HCT116 (cell line): ENCODE data around the gene SCUBE2. TPM values are rescaled to one million over a fixed set of nuclear protein-coding genes. Genes with fewer than 3 reads are reported as not detected.

ENCODE experiments used
- ATAC-seq: fragments of 200-7000 bp; cut with Tn5 transposase; 2 replicates; pipeline ENCODE4 v1.9.1; 2020; ENCODE audit warnings: mild to moderate bottlenecking, moderate library complexity
- BruUV-seq: library from RNA; stranded (reverse); fragments of 400-500 nt; replicated peaks from 2 replicates; lab custom pipeline; 2021; lab: Mats Ljungman, UMichigan
- CTCF ChIA-PET: fragments of 300-600 bp; sonication (Branson Sonifier 250); formaldehyde crosslinking; loops from one replicate; lab custom pipeline; 2021; ENCODE audit warnings: antibody characterized with exemption; lab: Charles Lee
- POLR2A ChIA-PET: fragments of 300-600, 350-600 bp; sonication (Branson Sonifier 250); formaldehyde crosslinking; loops from one replicate; lab custom pipeline; 2021; ENCODE audit warnings: antibody characterized with exemption; lab: Charles Lee
- RAD21 ChIA-PET, 2 experiments: fragments of 300-600 bp; sonication (Branson Sonifier 250); formaldehyde crosslinking; loops; one replicate each; lab custom pipeline; 2023; ENCODE audit warnings: low total read pairs in 2 of 2; ENCODE audit not compliant: uncharacterized antibody in 2 of 2, unreplicated experiment in 2 of 2, low non-redundant PET in 1 of 2; lab: Charles Lee
- DNase-seq: peaks from one replicate; pipeline ENCODE4 v3.0.0-alpha.2; 2010; ENCODE audit warnings: low read depth, low spot score
- H2AFZ ChIP-seq: fragments of 200-600 bp; shearing (Covaris generic), sonication (generic); 2 replicates; pipeline ENCODE4 v1.6.1; 2017; ENCODE audit warnings: low read depth, mixed run types, mixed read lengths, antibody characterized with exemption, low read length; ENCODE audit not compliant: poor library complexity, severe bottlenecking
- H3K27ac ChIP-seq: 2 replicates; pipeline ENCODE4 v1.5.1; 2012; ENCODE audit warnings: low read depth, low read length
- H3K27me3 ChIP-seq: fragments of 200-600 bp; sonication (generic); 2 replicates; pipeline ENCODE4 v1.6.1; 2016; ENCODE audit warnings: mixed run types, low read length, mixed read lengths; ENCODE audit not compliant: insufficient read depth
- H3K36me3 ChIP-seq, 2 experiments: fragments of 200-500 bp in 1 of 2; fragments of 200-600 bp in 1 of 2; sonication (Bioruptor generic) in 1 of 2; sonication (generic) in 1 of 2; 2 replicates each; pipeline versions ENCODE4 v1.5.1 to v1.6.1; 2014 to 2016; ENCODE audit warnings: low read length in 2 of 2, inconsistent platforms in 1 of 2, mixed read lengths in 1 of 2, mixed run types in 1 of 2; ENCODE audit not compliant: insufficient read depth in 2 of 2, control insufficient read depth in 1 of 2
- H3K4me1 ChIP-seq, 2 experiments: fragments of 200-600 bp in 1 of 2; sonication (generic) in 1 of 2; 2 replicates each; pipeline versions ENCODE4 v1.5.1 to v1.6.1; 2012 to 2017; ENCODE audit warnings: low read length in 2 of 2, inconsistent platforms in 1 of 2, mild to moderate bottlenecking in 1 of 2, mixed read lengths in 1 of 2, mixed run types in 1 of 2, moderate library complexity in 1 of 2; ENCODE audit not compliant: insufficient read depth in 2 of 2, control insufficient read depth in 1 of 2
- H3K4me2 ChIP-seq: fragments of 200-600 bp; sonication (generic); 2 replicates; pipeline ENCODE4 v1.6.1; 2017; ENCODE audit warnings: mixed run types, low read length, mixed read lengths
- H3K4me3 ChIP-seq, 2 experiments: fragments of 200-600 bp in 1 of 2; sonication (generic) in 1 of 2; replicated peaks in 1 of 2; 2 replicates each; pipeline ENCODE4 v1.5.1; 2011 to 2016; ENCODE audit warnings: low read length in 2 of 2, control low read depth in 1 of 2, low read depth in 1 of 2, mild to moderate bottlenecking in 1 of 2, mixed read lengths in 1 of 2, mixed run types in 1 of 2
- H3K79me2 ChIP-seq: fragments of 200-600 bp; sonication (generic); 2 replicates; pipeline ENCODE4 v1.6.1; 2017; ENCODE audit warnings: mild to moderate bottlenecking, mixed run types, low read length, moderate library complexity, mixed read lengths; ENCODE audit not compliant: insufficient read depth
- H3K9ac ChIP-seq: fragments of 200-600 bp; sonication (generic); 2 replicates; pipeline ENCODE4 v1.6.1; 2016; ENCODE audit warnings: low read length, mixed read lengths
- H3K9me2 ChIP-seq: fragments of 200-600 bp; sonication (generic), shearing (Covaris generic); 2 replicates; pipeline ENCODE4 v1.6.1; 2017; ENCODE audit warnings: mixed run types, mild to moderate bottlenecking, moderate library complexity; ENCODE audit not compliant: insufficient read depth
- H3K9me3 ChIP-seq, 2 experiments: fragments of 200-500 bp in 1 of 2; fragments of 200-600 bp in 1 of 2; sonication (Bioruptor generic) in 1 of 2; sonication (generic) in 1 of 2; 2 replicates each; pipeline ENCODE4 v1.6.1; 2014 to 2017; ENCODE audit warnings: low read length in 2 of 2, mixed read lengths in 2 of 2, inconsistent platforms in 1 of 2, low read depth in 1 of 2, mild to moderate bottlenecking in 1 of 2, mixed run types in 1 of 2, moderate library complexity in 1 of 2; ENCODE audit not compliant: control insufficient read depth in 1 of 2, insufficient read depth in 1 of 2
- H4K20me1 ChIP-seq: fragments of 200-600 bp; sonication (generic), shearing (Covaris generic); 2 replicates; pipeline ENCODE4 v1.6.1; 2017; ENCODE audit warnings: mixed run types, mild to moderate bottlenecking, moderate library complexity; ENCODE audit not compliant: insufficient read depth
- FOSL1 ChIP-seq: IDR thresholded peaks from 2 replicates; pipeline ENCODE4 v1.6.1; 2012; ENCODE audit warnings: low read depth
- JUND ChIP-seq: IDR thresholded peaks from 2 replicates; pipeline ENCODE4 v1.6.1; 2012
- POLR2AphosphoS5 ChIP-seq: IDR thresholded peaks from 2 replicates; pipeline ENCODE4 v1.6.1; 2011; ENCODE audit warnings: mild to moderate bottlenecking, low read depth, low read length, moderate library complexity
- ZNF274 ChIP-seq: fragments of 200-500 bp; sonication (Bioruptor generic); IDR thresholded peaks from 2 replicates; pipeline ENCODE4 v1.6.1; 2014; ENCODE audit warnings: mild to moderate bottlenecking, low read depth, low read length, inconsistent platforms
- intact Hi-C: fragments of 100-400 bp; cut with micrococcal nuclease; formaldehyde crosslinking; loops from 2 replicates; pipeline ENCODE4 v1.10.0; 2022
- total RNA-seq: library from RNA; stranded (reverse); gene quantifications from one replicate; pipeline ENCODE4 v1.2.1, GENCODE V29; 2021; ENCODE audit not compliant: unreplicated experiment
- TF ChIP-seq, protein P1 (sequence below): IDR thresholded peaks from 2 replicates; pipeline ENCODE4 v1.6.1; 2012; ENCODE audit warnings: low read depth
- TF ChIP-seq, protein P2 (sequence below): IDR thresholded peaks from 2 replicates; pipeline ENCODE4 v1.6.1; 2012

SCUBE2 gene
- total RNA-seq, 1 experiment from 2014 or later, result 1.3 TPM

DNA sequence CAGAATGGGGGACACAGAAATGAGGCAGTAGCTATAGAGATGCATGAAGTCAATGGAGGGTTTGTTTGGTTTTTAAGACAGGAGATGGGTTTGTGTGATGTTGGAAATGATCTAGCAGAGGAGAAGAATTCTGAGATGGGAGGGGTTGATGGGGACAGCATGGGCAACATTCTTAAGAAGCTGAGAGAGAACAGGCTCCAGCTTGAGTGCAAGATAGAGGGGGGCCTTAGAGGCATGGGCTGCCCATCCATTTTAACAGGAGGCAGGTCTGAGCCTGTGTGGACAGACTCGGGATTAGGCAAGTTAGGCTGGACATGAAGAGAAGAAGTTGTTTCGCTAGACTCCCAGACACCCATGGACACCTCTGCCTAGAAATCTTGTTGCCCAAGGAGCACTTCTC is 49.7 kb downstream of the SCUBE2 start (continued):
- TF ChIP-seq, protein P1, sequence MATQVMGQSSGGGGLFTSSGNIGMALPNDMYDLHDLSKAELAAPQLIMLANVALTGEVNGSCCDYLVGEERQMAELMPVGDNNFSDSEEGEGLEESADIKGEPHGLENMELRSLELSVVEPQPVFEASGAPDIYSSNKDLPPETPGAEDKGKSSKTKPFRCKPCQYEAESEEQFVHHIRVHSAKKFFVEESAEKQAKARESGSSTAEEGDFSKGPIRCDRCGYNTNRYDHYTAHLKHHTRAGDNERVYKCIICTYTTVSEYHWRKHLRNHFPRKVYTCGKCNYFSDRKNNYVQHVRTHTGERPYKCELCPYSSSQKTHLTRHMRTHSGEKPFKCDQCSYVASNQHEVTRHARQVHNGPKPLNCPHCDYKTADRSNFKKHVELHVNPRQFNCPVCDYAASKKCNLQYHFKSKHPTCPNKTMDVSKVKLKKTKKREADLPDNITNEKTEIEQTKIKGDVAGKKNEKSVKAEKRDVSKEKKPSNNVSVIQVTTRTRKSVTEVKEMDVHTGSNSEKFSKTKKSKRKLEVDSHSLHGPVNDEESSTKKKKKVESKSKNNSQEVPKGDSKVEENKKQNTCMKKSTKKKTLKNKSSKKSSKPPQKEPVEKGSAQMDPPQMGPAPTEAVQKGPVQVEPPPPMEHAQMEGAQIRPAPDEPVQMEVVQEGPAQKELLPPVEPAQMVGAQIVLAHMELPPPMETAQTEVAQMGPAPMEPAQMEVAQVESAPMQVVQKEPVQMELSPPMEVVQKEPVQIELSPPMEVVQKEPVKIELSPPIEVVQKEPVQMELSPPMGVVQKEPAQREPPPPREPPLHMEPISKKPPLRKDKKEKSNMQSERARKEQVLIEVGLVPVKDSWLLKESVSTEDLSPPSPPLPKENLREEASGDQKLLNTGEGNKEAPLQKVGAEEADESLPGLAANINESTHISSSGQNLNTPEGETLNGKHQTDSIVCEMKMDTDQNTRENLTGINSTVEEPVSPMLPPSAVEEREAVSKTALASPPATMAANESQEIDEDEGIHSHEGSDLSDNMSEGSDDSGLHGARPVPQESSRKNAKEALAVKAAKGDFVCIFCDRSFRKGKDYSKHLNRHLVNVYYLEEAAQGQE, result no peak
- TF ChIP-seq FOSL1 (no peak), POLR2AphosphoS5 (no peak), JUND (no peak)
- TF ChIP-seq, all 23 proteins: peak for 0

DNA sequence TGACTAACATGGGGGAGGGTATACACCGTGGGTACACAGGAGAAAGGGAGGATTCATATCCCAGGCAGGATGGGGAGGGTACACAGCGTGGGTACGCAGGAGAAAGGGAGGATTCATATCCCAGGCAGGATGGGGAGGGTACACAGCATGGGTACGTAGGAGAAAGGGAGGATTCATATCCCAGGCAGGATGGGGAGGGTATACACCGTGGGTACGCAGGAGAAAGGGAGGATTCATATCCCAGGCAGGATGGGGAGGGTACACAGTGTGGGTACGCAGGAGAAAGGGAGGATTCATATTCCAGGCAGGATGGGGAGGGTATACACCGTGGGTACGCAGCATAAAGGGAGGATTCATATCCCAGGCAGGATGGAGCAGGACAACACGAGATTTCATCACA is 51.0 kb downstream of the SCUBE2 start:
- no peak for ATAC-seq
- Histone ChIP-seq H3K4me1 (peaks cover 0 to 22% of the 10 kb centered on the region in 2 experiments; a peak in 2 of 4 replicates), H4K20me1 (no peaks in the 10 kb centered on the region), H3K36me3 (no peaks in the 10 kb centered on the region), H3K9me3 (no peaks in the 10 kb centered on the region), H3K4me3 (no peak overlapping the region), H3K79me2 (no peaks in the 10 kb centered on the region), H3K9ac (no peak overlapping the region), H2AFZ (no peak overlapping the region), H3K9me2 (no peaks in the 10 kb centered on the region), H3K4me2 (no peak overlapping the region), H3K27ac (no peak overlapping the region), H3K27me3 (no peaks in the 10 kb centered on the region)
- TF ChIP-seq ZNF274, result peak; percentile 23; the same call in 1 of the 2 replicates
- TF ChIP-seq, protein P2, sequence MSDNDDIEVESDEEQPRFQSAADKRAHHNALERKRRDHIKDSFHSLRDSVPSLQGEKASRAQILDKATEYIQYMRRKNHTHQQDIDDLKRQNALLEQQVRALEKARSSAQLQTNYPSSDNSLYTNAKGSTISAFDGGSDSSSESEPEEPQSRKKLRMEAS, result no peak
- CTCF ChIA-PET, result no interaction called here
- RAD21 ChIA-PET, result no interaction called here
- no peak for DNase-seq
- no TSS peak for BruUV-seq
- POLR2A ChIA-PET, result no interaction called here
- intact Hi-C loops, result no loop called here
